T-helper 1 cell treated with Interleukin-12 subunit alpha and Interleukin-12 subunit beta and Interleukin-4 antibody, amounts not matched to agents 30 μg/mL and 1 μg/mL, for 36 hours (primary cell): Measurements from ENCODE around the gene EDIL3.
"Not testable (repeated sequence)": the region's sequence is repeated elsewhere in the genome, so short reads cannot be mapped to it uniquely, and the experiment has no call there.

Source experiments
- H3K27ac Mint-ChIP-seq: one replicate; pipeline ENCODE4 v1.8.0; 2021; ENCODE audit warnings: mild to moderate bottlenecking, mixed read lengths
- H3K27me3 Mint-ChIP-seq: one replicate; pipeline ENCODE4 v1.8.0; 2021; ENCODE audit warnings: low read depth, mixed read lengths
- H3K36me3 Mint-ChIP-seq: one replicate; pipeline ENCODE4 v1.8.0; 2021; ENCODE audit warnings: low read depth, mixed read lengths
- H3K4me1 Mint-ChIP-seq: one replicate; pipeline ENCODE4 v1.8.0; 2021; ENCODE audit warnings: low read depth, mixed read lengths
- H3K4me3 Mint-ChIP-seq: one replicate; pipeline ENCODE4 v1.8.0; 2021; ENCODE audit warnings: mild to moderate bottlenecking, moderate library complexity, mixed read lengths
- H3K9me3 Mint-ChIP-seq: one replicate; pipeline ENCODE4 v1.8.0; 2021; ENCODE audit warnings: mixed read lengths

EDIL3 gene

GRCh38 chr5:84168841-84169240, 215.8 kb downstream of the EDIL3 start:
- H3K27ac Mint-ChIP-seq: no peak overlapping the region
- H3K4me3 Mint-ChIP-seq: no peak overlapping the region
- no peaks in the 10 kb centered on the region for H3K9me3 Mint-ChIP-seq
- H3K36me3 Mint-ChIP-seq: no peaks in the 10 kb centered on the region
- no peaks in the 10 kb centered on the region for H3K4me1 Mint-ChIP-seq
- peaks cover 3% of the 10 kb centered on the region for H3K27me3 Mint-ChIP-seq

- Mint-ChIP-seq H3K27me3 (peaks cover 2% of the 10 kb centered on the region), H3K36me3 (no peaks in the 10 kb centered on the region), H3K4me3 (no peak overlapping the region), H3K9me3 (no peaks in the 10 kb centered on the region), H3K4me1 (no peaks in the 10 kb centered on the region), H3K27ac (no peak overlapping the region)
Observed at GRCh38 chr5:84163671-84164070, 221.0 kb downstream of the EDIL3 start.

GRCh38 chr5:84162695-84163094, 222.0 kb downstream of the EDIL3 start:
- no peaks in the 10 kb centered on the region for H3K36me3 Mint-ChIP-seq
- H3K27me3 Mint-ChIP-seq: no peaks in the 10 kb centered on the region
- no peak overlapping the region for H3K4me3 Mint-ChIP-seq
- no peaks in the 10 kb centered on the region for H3K4me1 Mint-ChIP-seq
- no peaks in the 10 kb centered on the region for H3K9me3 Mint-ChIP-seq
- H3K27ac Mint-ChIP-seq: no peak overlapping the region

- not testable (repeated sequence) for H3K4me1 Mint-ChIP-seq, H3K4me3 Mint-ChIP-seq, H3K27ac Mint-ChIP-seq, H3K9me3 Mint-ChIP-seq, H3K36me3 Mint-ChIP-seq, H3K27me3 Mint-ChIP-seq
Observed at GRCh38 chr5:84160650-84161049, 224.0 kb downstream of the EDIL3 start.

DNA sequence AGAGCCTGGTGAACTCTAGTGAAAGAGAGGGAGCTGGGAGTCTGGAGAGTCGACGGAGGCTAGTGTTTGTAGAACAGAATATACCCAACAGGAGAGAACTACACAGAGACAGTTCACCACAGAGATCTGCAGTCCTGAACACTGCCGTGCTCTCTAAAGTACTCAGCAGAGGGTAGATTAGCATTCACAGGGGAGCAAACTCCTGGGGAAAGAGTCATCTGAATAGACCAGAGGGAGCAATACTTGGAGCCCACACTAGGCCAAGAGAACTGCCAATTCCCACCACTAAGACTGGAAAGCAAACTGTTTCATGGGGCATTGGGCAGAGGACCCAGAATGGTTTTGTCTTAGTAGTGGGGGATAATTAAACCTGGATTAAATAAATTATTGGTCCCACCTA, 235.6 kb downstream of the EDIL3 start:
- H3K27ac Mint-ChIP-seq: no peak overlapping the region
- no peaks in the 10 kb centered on the region for H3K27me3 Mint-ChIP-seq
- no peaks in the 10 kb centered on the region for H3K4me1 Mint-ChIP-seq

DNA sequence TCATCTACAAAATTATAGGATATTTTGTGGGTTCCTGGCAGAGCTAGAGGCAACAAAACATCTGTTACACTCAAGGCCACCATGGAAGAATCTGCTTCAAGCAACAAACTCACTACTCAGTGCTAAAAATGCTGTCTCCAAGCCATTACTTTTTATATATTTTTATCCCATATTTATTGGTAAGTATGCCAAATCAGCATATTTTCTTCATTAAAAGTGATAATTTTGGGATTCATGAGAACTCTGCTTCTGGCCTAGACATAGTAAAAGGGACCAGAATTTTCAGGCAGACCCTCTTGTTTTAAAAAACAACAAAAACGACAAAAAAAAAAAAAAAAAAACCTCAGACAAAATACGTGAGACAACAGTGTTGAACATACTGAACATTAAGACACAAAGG, 236.0 kb downstream of the EDIL3 start:
- no peaks in the 10 kb centered on the region for H3K27me3 Mint-ChIP-seq
- H3K4me3 Mint-ChIP-seq: no peak overlapping the region
- H3K27ac Mint-ChIP-seq: no peak overlapping the region
- H3K36me3 Mint-ChIP-seq: no peaks in the 10 kb centered on the region
- no peaks in the 10 kb centered on the region for H3K4me1 Mint-ChIP-seq
- no peaks in the 10 kb centered on the region for H3K9me3 Mint-ChIP-seq

More for the DNA sequence above, 235.6 kb downstream of the EDIL3 start:
- Mint-ChIP-seq H3K4me3 (no peak overlapping the region), H3K9me3 (no peaks in the 10 kb centered on the region), H3K36me3 (no peaks in the 10 kb centered on the region)

- Mint-ChIP-seq H3K27ac (no peak overlapping the region), H3K4me3 (no peak overlapping the region), H3K27me3 (no peaks in the 10 kb centered on the region), H3K9me3 (no peaks in the 10 kb centered on the region), H3K36me3 (no peaks in the 10 kb centered on the region), H3K4me1 (no peaks in the 10 kb centered on the region)
Observed at GRCh38 chr5:84137541-84137940, 247.1 kb downstream of the EDIL3 start.

- H3K27me3 Mint-ChIP-seq: no peaks in the 10 kb centered on the region
Observed at GRCh38 chr5:84131372-84131771, 253.3 kb downstream of the EDIL3 start.

GRCh38 chr5:84130006-84130580, 254.6 kb downstream of the EDIL3 start:
- Mint-ChIP-seq H3K27me3 (no peaks in the 10 kb centered on the region), H3K27ac (no peak overlapping the region), H3K4me1 (no peaks in the 10 kb centered on the region), H3K4me3 (no peak overlapping the region), H3K36me3 (no peaks in the 10 kb centered on the region), H3K9me3 (no peaks in the 10 kb centered on the region)

More at GRCh38 chr5:84131372-84131771, 253.3 kb downstream of the EDIL3 start:
- H3K9me3 Mint-ChIP-seq: no peaks in the 10 kb centered on the region
- H3K27ac Mint-ChIP-seq: no peak overlapping the region
- no peaks in the 10 kb centered on the region for H3K36me3 Mint-ChIP-seq
- no peak overlapping the region for H3K4me3 Mint-ChIP-seq
- no peaks in the 10 kb centered on the region for H3K4me1 Mint-ChIP-seq

DNA sequence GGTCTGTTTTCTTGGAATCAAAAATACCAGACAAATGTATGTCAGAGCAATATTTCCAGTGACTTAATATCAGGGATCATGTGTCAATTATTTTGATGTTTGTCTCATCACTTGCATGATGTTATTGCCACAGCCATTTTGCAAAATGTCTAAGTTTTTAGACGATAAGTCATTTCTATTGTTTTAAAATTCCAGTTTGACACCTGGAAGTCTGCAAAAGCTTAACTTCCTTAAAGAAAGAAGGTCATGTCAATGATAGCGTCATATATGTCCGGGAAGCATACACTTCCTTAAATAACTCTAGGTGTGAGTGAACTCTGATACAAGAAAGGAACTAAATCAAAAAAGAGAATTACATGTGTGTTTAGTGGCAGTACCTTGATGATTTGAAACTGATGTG, 259.5 kb downstream of the EDIL3 start:
- H3K36me3 Mint-ChIP-seq: no peaks in the 10 kb centered on the region
- H3K4me1 Mint-ChIP-seq: no peaks in the 10 kb centered on the region
- no peak overlapping the region for H3K4me3 Mint-ChIP-seq
- H3K9me3 Mint-ChIP-seq: no peaks in the 10 kb centered on the region
- no peaks in the 10 kb centered on the region for H3K27me3 Mint-ChIP-seq
- no peak overlapping the region for H3K27ac Mint-ChIP-seq

- Mint-ChIP-seq H3K27ac (no peak overlapping the region), H3K9me3 (no peaks in the 10 kb centered on the region), H3K4me3 (no peak overlapping the region), H3K36me3 (no peaks in the 10 kb centered on the region), H3K4me1 (no peaks in the 10 kb centered on the region), H3K27me3 (no peaks in the 10 kb centered on the region)
Observed at GRCh38 chr5:84119252-84119651, 265.4 kb downstream of the EDIL3 start.

DNA sequence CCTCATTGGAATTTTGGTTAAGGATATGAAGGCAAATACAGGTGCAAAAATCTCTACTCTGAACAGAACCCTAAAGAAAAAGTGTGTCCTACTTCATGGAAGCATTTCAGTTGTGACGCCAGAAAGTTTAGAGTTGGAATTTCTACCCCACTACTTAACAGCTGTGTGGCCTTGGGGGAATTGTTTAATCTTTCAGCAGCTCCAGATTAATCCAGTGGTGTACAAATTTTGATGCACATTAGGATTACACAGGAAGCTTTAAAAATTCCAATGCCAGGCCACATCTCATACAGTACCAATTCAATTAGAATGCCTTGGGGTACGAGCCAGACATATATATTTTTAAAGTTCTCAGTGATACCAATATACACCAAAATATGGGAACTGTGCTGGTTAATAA, 266.1 kb downstream of the EDIL3 start:
- H3K4me1 Mint-ChIP-seq: no peaks in the 10 kb centered on the region
- no peak overlapping the region for H3K4me3 Mint-ChIP-seq
- no peak overlapping the region for H3K27ac Mint-ChIP-seq
- no peaks in the 10 kb centered on the region for H3K9me3 Mint-ChIP-seq
- H3K36me3 Mint-ChIP-seq: no peaks in the 10 kb centered on the region
- no peaks in the 10 kb centered on the region for H3K27me3 Mint-ChIP-seq

- H3K9me3 Mint-ChIP-seq: no peaks in the 10 kb centered on the region
- H3K4me3 Mint-ChIP-seq: no peak overlapping the region
- no peak overlapping the region for H3K27ac Mint-ChIP-seq
- no peaks in the 10 kb centered on the region for H3K36me3 Mint-ChIP-seq
- no peaks in the 10 kb centered on the region for H3K27me3 Mint-ChIP-seq
- H3K4me1 Mint-ChIP-seq: no peaks in the 10 kb centered on the region
Observed at GRCh38 chr5:84115727-84116126, 269.0 kb downstream of the EDIL3 start.

- Mint-ChIP-seq H3K27me3 (no peaks in the 10 kb centered on the region), H3K27ac (no peak overlapping the region), H3K4me3 (no peak overlapping the region), H3K9me3 (no peaks in the 10 kb centered on the region), H3K4me1 (no peaks in the 10 kb centered on the region), H3K36me3 (no peaks in the 10 kb centered on the region)
Observed at GRCh38 chr5:84113246-84114105, 271.2 kb downstream of the EDIL3 start.

- no peaks in the 10 kb centered on the region for H3K36me3 Mint-ChIP-seq
- H3K4me3 Mint-ChIP-seq: no peak overlapping the region
- no peaks in the 10 kb centered on the region for H3K4me1 Mint-ChIP-seq
- no peak overlapping the region for H3K27ac Mint-ChIP-seq
- peaks cover 7% of the 10 kb centered on the region for H3K9me3 Mint-ChIP-seq
- H3K27me3 Mint-ChIP-seq: no peaks in the 10 kb centered on the region
Observed at GRCh38 chr5:84092738-84093137, 291.9 kb downstream of the EDIL3 start.
